NCI-H1694 treated with DMSO at 0.1 percent for 48 hours (cell line): Measurements from ENCODE around the gene TNP1.

ENCODE experiments used
- DNase-seq: peaks from one replicate; lab custom pipeline; 2025; lab: John Stamatoyannopoulos, UW

TNP1 gene, protein sequence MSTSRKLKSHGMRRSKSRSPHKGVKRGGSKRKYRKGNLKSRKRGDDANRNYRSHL

DNA sequence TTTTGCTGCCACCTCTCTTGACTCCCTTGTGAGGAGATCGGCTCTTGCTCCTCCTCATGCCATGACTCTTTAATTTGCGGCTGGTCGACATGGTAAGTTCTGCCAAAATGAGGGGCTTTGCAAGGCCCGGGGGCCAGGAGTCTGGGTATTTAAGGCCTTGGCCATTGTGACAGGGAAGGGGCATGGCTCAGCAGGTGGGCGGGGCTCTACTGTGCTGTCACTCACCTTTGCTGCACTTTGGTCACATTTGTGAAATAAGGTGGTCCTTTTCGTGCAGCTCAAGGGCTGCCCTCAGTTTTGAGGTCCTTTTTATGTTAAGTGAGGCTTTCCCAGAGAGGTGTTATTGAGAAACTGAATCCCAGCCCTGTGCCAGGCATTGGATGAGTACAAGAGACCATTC is at the start of gene TNP1:
TNP1 (minus strand) TSS at position 121 of the 400 bp plus-strand sequence; CDS start at position 91, 30 bp downstream.
- DNase-seq = no peak

DNA sequence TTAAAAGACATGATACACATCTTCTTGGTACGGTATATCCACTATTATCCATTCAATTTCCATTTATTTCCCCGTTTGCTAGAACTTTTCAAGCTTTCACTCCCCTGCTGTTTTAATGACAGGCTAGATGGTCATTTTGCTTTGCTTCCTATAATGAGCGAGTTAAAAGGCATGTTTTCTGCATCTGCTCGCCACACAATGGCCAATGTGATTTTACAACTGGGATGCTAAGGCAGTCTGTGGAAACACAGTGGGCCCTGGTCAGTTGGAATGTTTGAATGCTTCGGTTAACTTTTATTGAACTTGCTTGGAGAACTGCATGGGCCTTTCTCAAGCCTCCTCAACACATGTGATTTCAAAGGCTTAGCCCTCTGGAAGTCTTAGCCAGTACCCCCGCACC is 48.4 kb upstream of the TNP1 start:
- DNase-seq = no peak

DNA sequence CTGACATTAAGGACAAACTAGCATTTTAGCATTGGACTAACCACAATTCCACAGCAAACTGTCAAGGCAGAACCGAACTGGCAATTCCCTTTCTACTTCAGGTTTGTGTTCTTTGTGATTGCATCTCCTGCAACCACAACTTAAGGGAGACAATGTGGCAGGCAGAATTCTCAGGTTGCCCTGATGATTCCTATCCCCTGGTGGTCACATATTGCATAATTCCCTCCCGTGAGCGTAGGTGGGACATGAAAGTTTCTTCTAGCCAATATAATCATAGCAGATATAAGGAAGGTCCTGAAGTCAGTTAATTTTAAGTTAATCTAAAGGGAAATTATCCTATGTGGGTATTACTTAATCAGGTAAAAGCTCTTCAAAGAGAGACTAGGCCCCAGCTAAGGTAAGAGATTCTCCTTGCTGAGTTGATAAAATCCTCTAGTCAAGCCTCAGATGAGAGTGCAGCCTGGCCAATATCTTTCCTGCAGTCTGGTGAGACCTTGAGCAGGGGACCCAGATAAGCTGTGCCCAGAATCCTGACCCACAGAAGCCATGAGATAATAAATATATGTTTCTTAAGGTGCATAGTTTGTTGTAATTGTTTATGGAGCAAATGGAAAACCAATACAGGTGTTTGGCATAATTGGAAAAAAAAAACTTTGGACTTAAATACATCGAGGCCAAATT is 45.9 kb upstream of the TNP1 start:
- no peak for DNase-seq

DNA sequence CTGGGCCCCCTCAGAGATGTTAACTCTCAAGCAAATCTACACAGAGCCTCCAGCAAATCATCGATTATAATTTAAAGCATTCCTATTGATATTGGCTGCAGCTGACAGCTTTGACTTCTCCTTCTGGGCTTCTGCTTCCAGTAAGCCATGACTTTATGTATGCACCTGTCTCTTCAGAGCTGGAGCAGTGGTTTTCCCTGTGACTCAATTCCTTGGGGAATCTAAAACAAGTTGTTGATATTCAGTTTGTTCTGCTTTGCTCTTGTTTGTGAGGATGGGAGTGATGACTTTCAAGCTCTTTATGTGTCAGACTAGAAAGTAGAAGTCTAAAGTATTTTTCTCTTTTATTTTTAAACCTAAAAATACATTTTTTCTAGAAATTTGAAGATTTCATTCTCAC is 45.1 kb upstream of the TNP1 start:
- DNase-seq = no peak

DNA sequence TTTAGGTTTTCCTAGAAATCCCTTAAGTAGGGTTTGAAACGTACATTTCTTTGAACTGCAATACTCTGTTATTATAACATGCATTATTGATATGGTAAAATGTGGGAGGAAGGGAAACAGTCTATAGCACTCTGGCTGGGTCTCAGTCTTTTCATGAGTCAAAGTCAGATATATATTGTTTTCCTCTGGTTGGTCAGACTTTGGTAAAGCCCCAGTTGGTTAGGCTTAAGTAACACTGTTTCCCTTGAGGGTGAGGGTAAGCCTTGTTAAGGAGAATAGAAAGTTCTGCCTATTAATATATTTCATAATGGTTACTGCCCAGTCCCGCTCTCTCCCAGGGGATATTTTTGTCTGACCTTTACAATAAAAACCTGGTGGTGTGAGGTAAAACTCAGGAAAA is 44.7 kb upstream of the TNP1 start:
- DNase-seq = no peak

DNA sequence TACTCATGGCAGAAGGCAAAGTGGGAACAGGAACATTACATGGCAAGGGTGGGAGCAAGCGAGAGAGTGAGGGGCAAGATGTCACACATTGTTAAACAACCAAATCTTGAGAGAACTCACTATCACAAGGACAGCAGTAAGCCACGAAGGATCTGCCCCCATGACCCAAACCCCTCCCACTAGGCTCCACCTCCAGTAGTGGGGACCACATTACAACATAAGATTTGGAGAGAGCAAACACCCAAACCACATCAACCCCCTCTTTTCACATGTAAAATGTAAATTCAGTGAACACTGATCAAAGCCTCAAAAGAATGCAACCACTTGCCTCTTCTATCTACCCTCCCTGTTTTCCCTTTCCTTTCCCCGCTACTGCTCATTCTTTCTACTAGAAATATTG is 43.6 kb upstream of the TNP1 start:
- no peak for DNase-seq

DNA sequence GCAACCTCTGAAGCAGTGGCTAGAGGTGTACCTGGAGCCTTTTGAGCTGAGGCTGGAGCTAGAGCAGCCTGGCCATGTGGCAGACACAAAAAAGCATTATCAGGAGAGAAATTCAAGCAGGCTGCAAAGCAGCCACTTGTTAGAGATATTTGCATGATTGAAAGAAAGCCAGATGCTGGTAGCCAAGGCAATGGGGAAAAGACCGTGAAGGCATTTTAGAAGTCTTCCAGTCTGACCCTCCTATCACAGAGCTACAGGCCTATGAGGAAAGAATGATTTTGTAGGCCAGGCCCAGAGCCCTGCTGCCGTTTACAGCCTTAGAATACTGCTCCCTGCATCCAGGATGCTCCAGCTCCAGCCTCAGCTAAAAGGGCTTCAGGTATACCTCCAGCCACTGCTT is 41.4 kb upstream of the TNP1 start:
- DNase-seq = no peak

DNA sequence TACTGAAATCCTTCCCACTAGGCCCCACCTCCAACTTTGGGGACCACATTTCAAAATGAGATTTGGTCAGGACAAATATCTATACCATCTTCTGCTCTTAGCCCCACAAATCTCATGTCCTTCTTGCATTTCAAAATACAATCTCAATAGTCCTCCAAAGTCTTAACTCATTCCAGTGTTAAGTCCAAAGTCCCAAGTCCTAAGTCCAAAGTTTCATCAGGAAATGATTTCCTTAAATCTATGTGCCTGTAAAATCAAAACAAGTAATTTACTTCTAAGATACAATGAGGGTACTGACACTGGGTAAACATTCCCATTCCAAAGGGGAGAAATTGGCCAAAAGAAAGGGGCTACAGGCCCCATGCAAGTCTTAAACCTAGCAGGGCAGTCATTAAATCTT is 40.5 kb upstream of the TNP1 start:
- no peak for DNase-seq

DNA sequence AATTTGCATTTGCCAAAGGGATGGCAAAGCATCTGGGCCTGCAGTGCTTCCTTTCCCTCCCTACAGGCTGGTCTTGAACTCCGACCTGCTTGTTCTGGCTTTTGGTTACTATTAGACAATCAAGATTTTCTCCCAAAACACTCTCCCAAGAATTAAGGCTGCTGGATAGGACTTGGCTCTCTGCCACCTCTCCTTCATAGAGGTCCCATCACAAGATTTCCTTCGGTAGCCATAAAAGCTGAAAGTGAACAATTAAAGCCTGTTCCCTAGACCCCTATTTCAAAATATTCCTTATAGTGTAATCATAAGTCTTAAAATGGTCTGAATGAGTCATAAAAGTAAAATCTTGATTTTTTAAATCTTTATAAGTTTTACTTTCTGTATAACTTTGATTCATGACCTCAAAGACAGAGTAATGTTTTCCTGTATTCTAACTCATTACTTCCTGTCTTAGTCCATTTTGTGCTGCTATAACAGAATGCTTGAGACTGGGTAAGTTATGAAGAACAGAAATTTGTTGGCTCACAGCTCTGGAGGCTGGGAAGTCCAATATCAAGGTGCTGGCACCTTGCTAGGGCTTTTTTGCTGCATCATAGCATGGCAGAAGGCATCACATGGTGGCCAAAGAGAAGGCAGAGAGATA is 37.8 kb upstream of the TNP1 start:
- no peak for DNase-seq

DNA sequence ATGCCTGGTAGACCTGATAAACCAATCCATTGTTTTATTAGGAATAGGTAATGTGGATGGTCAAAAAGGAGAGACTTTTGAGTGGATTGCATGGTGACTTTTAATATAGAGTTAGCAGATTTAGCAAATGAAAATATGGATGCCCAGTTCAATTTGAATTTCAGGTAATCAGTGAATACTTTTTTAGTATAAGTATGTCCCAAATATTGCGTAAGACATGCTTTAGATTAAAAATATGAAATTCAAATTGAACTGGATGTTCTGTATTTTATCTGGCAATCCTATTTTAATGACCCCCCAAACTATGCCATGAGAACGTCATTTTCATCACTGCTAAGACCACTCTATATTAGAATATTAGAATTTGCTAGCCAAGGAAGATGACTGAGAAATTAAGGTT is 30.3 kb upstream of the TNP1 start:
- no peak for DNase-seq

DNA sequence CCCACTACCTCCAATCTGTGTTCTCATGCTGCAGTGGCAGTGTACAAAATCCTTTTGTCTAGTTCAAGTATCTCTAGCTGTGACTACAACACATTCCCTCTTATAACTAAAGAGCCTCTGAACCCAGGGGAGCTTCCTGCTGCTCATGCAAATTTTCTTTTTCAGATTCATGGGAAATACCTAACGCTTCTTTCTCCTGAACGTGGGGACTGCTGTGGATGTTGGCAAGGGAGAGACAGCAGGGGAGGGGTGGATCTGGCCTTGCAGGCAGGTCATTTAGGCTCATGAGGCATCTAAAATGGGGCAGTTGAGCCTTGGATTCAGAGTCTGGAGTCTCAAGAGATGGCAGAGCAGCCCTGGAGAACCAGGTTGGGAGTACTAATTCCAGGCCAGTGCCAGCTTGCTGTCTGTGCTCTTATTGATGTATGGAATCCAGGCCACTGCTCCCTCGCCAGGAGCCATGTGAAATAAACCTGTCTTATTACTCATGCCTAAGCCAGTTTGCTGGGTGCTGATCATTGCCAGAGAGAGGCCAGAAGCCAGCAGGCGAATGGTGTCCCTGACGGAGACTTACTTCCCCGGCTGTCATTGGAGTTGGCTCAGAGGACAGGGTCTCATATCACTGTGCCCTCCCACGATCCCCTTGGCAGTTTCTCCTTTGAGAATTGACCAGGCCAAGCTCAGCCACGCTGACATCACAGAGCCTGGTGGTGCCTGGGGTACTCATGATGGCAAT is 29.2 kb upstream of the TNP1 start:
- no peak for DNase-seq

DNA sequence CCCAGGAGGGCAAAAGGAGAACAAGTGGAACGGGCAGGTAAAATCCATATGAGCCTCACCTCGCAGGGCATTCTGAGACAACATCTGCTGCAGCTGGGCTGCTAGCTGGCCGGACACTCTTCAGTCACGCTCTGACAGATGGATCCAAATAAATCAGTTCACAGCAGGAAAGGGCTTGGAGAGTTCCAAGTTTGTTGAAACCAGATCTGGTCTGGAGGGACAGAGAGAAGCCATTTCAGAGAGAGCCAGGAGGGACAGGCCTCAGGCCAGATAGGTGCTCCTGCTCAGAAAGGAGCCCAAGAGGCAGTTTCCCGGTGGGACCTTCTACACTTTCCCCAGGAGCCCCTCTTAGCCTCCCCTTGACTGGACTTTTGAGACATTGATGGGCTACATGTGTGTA is 28.2 kb upstream of the TNP1 start:
- DNase-seq = no peak

DNA sequence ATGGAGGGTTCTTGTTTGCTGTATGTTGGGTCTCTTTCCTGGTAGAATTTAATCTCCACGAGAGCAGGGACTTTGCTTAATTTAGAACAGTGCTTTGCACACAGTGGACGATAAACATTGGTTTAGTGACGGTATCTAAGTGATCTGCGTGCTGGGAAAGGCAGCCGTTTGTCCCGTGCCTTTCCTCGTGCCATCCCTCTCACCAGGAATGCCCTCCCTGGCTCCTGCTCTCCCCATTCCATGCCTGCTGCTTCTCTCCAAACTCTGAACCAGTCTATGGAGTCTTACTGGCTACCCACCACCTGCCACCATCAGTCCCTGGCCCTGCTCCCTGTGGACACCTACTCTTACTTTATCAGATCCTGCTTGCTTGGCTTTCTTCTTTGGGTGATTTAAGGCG is 27.3 kb upstream of the TNP1 start:
- DNase-seq = no peak

DNA sequence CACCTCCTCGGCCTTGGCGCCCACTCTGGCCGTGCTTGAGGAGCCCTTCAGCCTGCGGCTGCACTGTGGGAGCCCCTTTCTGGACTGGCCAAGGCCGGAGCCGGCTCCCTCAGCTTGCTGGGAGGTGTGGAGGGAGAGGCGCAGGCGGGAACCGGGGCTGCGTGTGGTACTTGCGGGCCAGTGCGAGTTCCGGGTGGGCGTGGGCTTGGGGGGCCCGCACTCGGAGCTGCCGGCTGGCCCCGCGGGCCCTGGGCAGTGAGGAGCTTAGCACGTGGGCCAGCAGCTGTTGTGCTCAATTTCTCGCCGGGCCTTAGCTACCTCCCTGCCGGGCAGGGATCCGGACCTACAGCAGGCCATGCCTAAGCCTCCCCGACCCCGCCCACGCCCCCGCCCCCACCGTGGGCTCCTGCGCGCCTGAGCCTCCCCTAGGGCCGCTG is 25.3 kb upstream of the TNP1 start:
- DNase-seq = no peak

DNA sequence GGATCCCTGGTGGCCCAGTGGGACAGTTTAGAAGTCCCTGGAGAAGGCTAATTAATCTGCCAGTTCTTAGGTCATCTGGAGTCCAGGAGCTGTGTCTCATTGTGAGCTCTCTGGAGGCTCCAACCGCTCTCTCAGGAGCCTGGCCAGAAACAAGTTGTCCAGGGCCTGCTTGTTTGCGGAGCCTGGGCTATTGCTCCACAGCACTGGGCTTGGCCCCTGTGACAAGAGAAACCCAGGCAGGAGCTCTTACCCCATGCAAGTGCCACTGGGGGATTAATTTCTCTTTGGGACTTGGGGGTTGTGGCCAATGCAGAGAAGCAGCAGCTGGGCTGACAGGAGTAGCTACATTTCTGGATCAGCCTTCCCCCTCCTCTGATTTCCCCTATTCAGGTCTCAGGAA is 24.5 kb upstream of the TNP1 start:
- DNase-seq = no peak

DNA sequence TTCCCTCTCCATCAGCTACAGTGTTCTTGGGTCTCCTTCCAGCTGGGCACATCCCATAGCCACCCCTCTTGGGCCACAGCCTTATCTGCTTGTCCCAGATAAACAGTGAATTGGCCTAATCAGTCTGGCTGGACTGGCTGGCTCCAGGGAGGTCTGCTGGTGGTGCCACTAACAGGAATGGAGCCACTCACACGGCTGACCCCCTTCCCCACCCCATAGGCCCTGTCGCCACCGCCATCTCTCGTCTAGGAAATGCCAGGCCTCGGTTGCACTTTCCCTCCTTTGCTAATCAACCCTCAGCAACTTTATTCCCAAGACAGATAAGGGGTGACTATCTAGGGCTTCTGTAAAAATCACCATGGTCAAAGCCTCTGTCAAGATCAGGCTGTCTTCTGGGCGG is 23.0 kb upstream of the TNP1 start:
- no peak for DNase-seq

DNA sequence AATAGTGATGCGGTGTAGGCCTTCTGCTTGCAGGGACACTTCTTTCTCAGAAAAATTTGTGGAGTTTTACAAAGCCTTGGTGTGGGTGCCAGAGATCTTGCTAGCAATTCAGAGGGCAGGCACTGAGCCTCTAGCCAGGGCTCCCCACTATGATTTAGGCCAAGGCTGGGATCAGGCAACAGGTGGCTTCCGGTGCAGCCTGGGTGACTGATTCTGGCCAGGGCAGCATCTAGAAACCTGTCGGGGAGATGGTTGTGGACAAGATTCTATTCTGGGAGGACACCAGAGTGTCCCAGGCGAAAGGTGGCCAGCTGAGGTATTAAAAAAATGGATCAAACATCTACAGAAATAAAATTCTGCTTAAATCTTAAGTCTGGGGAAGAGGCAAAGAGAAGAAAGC is 21.5 kb upstream of the TNP1 start:
- DNase-seq = no peak

DNA sequence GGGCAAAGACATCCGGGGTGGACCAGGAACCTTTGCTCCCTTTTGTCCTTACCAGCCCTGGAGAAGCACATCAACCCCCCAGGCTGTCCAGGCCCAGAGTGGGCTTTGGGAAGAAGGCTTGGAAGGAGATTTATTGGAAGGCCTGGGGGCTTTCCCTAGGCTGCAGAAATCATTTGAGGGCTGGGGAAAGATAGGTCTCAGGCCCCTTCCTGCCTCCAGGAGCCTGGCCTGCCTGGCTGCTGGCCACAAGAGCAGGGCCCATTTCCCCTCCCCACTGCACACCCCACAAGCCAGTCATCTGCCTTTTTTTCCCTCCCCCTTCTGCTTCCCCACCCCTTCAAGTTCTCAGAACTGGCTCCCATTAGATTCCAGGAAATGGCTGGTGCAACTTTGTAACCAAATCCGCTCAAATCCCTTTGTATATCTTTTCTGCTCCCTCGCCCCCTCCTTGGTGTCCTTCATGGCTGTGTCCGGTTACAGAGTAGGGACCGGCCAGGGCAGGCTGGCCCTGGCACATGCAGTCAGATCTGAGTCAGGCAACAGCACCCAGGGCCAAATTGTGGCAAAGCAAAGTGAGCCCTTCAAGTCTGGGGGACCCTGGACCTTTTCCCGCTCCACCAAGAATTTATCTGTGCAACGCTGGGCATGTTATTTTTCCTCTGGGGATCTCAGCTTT is 20.8 kb upstream of the TNP1 start:
- no peak for DNase-seq

DNA sequence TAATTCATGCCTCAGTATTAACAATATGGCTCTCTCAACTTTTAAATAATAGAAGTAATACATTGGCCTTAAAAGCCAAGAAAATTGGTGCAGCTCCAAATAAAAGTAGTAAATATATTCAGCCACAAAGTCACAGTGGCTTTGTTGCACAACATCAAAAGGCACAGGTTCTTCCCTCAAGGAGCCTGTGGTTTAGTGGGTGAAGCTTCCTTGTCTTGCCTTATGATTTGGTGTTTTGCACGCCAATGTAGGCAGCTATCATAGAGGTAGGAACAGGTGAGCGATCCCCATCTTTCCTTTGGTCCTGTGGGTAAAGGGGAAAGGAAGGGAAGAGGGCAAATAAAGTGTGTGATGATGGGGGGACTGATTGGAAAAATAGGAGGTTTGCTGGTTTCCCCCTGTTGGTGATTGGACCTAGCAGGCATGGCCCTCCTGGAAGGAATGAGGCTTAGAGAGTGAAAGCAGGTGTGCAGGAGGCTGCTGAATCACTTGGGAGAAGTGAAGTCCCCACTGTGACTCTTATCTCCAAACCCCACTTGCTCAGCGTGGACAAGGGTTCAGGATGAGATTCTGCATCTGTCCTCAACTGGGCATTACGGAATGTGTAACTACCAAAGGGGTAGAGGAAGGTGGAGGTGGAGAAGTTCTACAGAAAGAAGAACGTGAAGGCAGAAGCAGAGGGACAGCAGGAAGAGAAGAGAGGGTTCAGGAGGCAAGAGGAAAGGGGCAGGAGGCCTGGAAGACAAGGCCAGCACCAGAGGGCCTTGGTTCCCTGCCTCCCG is 20.1 kb upstream of the TNP1 start:
- no peak for DNase-seq

DNA sequence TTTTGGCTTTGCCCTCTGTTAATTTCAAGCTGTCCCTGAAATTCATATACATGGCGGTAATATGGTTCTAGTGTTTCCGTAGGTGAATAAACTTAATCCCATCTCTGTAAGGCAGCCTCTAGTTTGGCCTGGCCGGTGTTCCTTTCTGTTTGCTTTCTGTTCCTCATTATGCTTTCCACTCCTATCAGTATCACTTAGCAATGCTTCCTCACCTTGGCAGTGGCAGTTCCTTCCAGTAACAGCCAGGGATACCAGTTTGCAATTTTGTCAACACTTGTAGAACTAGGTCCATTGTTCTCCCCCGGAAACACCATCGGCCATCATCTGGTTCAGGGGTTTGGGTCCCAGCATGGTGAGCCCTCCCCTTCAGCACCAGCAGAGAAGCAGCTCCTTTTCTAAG is 18.2 kb upstream of the TNP1 start:
- DNase-seq = no peak

DNA sequence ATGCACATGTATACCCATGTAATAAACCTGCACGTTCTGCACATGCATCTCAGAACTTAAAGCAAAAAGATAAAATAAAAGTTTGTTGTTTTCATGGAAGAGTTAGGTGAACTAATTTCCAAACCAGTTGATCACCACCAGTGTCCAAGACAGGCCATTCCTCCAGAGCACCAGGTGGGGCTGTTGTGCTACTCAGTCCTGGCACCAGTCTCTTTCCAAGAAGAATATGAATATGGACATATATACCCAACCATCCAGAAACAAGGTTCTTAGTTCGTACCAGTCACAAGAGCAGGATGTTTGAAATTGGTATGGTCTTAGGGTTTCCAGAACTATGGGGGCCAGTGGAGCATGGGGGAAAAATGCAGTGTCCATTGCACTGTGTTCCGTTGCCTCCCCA is 17.2 kb upstream of the TNP1 start:
- no peak for DNase-seq

DNA sequence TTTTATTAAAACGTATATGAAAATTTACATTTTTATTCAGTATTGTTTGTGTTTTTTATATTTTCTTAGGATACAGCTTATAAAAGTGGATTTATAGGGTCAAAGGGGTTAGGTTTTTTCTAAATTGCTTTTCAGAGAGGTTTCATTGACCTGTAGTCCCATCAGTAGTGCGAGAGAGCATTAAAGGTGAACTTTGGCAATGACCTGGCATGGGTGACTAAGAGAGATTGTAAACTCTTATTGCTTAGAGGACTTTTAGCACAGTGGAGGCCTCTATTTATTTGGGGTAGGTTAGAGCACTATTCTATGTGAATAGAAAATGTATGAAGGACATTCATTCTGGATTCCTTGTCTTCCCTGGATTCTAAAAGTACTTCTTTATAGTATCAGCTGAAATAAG is 16.0 kb upstream of the TNP1 start:
- no peak for DNase-seq
